Effector memory CD8-positive, alpha-beta T cell (primary cell): Measurements from ENCODE around the gene STT3B.

ENCODE experiments used
- ATAC-seq: fragments of 150-1000 bp; cut with Tn5 transposase; replicated peaks from 2 replicates; pipeline ENCODE4 v1.10.0; 2021; ENCODE audit warnings: mild to moderate bottlenecking, moderate library complexity
- DNase-seq, 3 experiments: peaks; one replicate each; pipeline ENCODE4 v3.0.0; 2021
- H3K27ac Mint-ChIP-seq, 2 donors: one replicate each; pipeline ENCODE4 v1.8.0; 2022; ENCODE audit warnings: mild to moderate bottlenecking in 2 of 2, mixed read lengths in 2 of 2, moderate library complexity in 2 of 2
- H3K27me3 Mint-ChIP-seq, 2 donors: one replicate each; pipeline ENCODE4 v1.8.0; 2022; ENCODE audit warnings: mixed read lengths in 2 of 2
- H3K36me3 Mint-ChIP-seq: one replicate; pipeline ENCODE4 v1.8.0; 2022; ENCODE audit warnings: mild to moderate bottlenecking, moderate library complexity, mixed read lengths; ENCODE audit not compliant: insufficient read depth
- H3K4me1 Mint-ChIP-seq, 2 donors: one replicate each; pipeline ENCODE4 v1.8.0; 2022; ENCODE audit warnings: low read depth in 2 of 2, mixed read lengths in 2 of 2
- H3K4me3 Mint-ChIP-seq, 2 donors: one replicate each; pipeline ENCODE4 v1.8.0; 2022; ENCODE audit warnings: mild to moderate bottlenecking in 2 of 2, mixed read lengths in 2 of 2, moderate library complexity in 2 of 2
- H3K9me3 Mint-ChIP-seq, 2 donors: one replicate each; pipeline ENCODE4 v1.8.0; 2022; ENCODE audit warnings: mixed read lengths in 2 of 2

STT3B gene

DNA sequence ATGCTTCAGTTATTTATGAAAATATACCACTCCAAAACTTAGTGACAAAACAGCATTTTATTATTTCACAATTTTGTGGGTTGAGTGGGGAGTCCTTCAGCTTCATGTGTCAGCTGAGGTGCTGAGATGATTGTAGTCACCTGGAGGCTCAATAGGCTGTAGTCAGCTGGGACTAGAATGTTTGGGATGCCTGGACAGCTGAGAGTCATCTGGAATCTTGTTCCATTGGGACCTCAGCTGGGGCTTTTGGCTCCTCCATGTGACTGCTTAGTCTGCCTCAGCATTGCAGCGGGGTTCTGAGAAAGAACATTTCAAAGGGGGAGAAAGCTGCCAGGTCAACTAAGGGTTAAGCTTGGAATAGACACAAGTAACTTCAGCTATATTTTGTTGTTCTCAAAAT lies 13.4 kb downstream of the STT3B start:
- H3K27me3 Mint-ChIP-seq = no peaks in the 10 kb centered on the region
- peak overlapping the region; percentile 20 to 31 for H3K4me3 Mint-ChIP-seq
- peak overlapping the region in 1 of 2 donors; percentile 19 for H3K27ac Mint-ChIP-seq
- H3K4me1 Mint-ChIP-seq = peaks cover 57 to 77% of the 10 kb centered on the region in 2 donors
- no peak for ATAC-seq
- no peak for DNase-seq
- no peaks in the 10 kb centered on the region for H3K9me3 Mint-ChIP-seq
- H3K36me3 Mint-ChIP-seq = peaks cover 11% of the 10 kb centered on the region

DNA sequence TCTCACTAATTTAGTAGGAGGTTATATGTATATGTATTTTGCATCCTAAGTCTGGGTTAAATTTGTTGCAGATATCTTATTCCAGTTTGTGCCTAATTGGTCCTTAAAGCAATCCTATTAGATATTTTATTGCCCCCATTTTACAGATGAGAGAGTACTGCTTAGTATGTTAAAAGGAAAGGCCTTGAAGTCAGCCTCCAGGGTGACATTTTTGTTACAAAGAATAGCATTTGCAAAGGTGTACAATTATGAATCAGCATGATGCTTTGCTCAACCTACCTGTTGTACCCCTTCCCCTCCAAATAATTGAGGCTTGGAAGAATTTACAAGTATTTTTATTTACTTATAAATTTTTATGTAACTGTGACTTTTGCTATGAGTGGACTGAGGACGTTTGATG lies 14.0 kb downstream of the STT3B start:
- Mint-ChIP-seq H3K36me3 (peaks cover 9% of the 10 kb centered on the region), H3K4me1 (peaks cover 59 to 80% of the 10 kb centered on the region in 2 donors), H3K9me3 (no peaks in the 10 kb centered on the region), H3K27me3 (no peaks in the 10 kb centered on the region), H3K4me3 (no peak overlapping the region), H3K27ac (no peak overlapping the region)
- DNase-seq = no peak
- ATAC-seq = no peak

DNA sequence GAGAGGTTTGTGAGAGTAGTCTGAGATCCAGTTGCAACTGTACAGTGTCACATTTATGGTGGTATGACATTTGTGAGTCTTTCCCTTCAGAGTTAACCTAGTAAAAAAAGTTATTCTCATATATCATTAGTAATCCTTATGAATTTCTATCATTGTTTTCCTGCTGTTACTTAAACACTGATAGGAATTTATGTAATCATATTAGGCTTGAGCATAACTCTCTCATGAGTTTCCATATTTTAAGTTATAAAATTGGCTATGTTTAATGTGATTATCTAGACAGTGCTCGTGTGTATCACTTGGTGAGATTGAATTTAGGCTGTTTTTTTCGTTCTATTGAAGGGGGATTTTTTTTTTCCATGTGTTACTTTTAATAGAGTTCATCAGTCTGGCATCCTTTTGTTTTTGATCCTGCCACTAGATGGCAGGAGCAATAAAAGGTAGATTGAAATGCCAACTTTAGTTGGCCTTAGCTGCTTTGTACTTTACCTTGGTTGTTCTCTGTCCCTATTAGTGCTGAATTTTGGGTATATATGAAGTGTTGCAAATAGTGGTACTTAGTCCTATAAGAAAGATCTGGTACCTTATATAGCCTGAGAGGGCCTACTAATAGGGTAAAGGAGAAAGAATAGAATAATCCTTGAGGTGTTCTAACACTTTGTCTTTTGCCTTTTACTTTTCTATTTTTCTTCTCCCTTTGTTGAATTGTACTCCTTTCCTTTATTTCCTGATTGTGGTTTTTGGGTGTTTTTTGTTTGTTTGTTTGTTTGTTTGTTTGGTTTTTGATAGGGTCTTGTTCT lies 17.9 kb downstream of the STT3B start:
- H3K27ac Mint-ChIP-seq = peak overlapping the region in 1 of 2 donors; percentile 23
- peaks cover 3% of the 10 kb centered on the region for H3K36me3 Mint-ChIP-seq
- H3K4me3 Mint-ChIP-seq = no peak overlapping the region
- DNase-seq = peak in 2 of 3 experiments; percentile 23 to 27
- no peaks in the 10 kb centered on the region for H3K9me3 Mint-ChIP-seq
- peak; percentile 83 for ATAC-seq
- peaks cover 52 to 67% of the 10 kb centered on the region in 2 donors for H3K4me1 Mint-ChIP-seq
- H3K27me3 Mint-ChIP-seq = no peaks in the 10 kb centered on the region

DNA sequence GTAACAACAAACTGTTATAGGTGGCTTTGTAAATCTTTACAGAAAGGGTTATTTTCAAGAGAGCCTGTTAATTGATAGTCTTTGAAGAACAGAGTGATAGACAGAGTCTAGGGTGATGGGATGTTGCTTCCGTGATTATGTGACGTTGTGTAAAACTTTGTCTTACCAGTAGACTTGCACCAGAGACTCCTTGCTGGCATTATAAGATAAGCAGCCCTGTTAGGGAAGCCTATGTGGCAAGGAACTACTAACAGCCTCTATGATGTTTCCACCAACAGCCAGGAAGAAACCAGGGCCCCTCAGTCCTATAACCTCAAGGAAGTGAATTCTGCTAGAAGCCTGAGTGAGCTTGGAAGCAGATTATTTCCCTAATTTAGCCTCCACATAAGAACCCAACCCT lies 18.9 kb downstream of the STT3B start:
- H3K27ac Mint-ChIP-seq = no peak overlapping the region
- ATAC-seq (no peak), DNase-seq (no peak)
- H3K4me3 Mint-ChIP-seq = no peak overlapping the region
- H3K4me1 Mint-ChIP-seq = peaks cover 52 to 68% of the 10 kb centered on the region in 2 donors
- no peaks in the 10 kb centered on the region for H3K9me3 Mint-ChIP-seq
- peaks cover 3% of the 10 kb centered on the region for H3K36me3 Mint-ChIP-seq
- H3K27me3 Mint-ChIP-seq = no peaks in the 10 kb centered on the region

- Mint-ChIP-seq H3K27me3 (no peaks in the 10 kb centered on the region), H3K4me3 (no peak overlapping the region), H3K9me3 (no peaks in the 10 kb centered on the region), H3K27ac (no peak overlapping the region), H3K4me1 (peaks cover 55 to 70% of the 10 kb centered on the region in 2 donors), H3K36me3 (peaks cover 3% of the 10 kb centered on the region)
- DNase-seq (no peak), ATAC-seq (no peak)
These were observed 19.4 kb downstream of the STT3B start for GRCh38 chr3:31552103-31552502.

DNA sequence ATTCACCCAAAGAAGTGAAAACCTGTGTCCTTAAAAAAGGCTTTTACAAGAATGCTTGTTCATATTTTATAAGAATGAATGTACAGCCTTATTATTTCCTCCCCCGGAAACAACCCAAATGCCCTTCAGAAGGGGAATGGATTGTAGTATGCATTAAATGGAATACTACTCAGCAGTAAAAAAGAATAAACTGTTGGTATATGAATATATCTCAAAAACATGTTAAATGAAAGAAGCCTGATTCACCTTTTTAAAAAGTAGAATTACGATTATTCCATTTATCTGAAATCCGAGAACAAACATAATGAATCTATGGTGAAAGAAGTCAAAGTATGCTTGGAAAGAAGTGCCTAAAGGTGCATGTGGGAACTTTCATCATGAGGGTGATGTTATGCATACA lies 20.5 kb downstream of the STT3B start:
- H3K27ac Mint-ChIP-seq = peak overlapping the region in 1 of 2 donors; percentile 9
- ATAC-seq = no peak
- peaks cover 3% of the 10 kb centered on the region for H3K36me3 Mint-ChIP-seq
- H3K9me3 Mint-ChIP-seq = no peaks in the 10 kb centered on the region
- peaks cover 55 to 68% of the 10 kb centered on the region in 2 donors for H3K4me1 Mint-ChIP-seq
- DNase-seq = no peak
- no peaks in the 10 kb centered on the region for H3K27me3 Mint-ChIP-seq
- H3K4me3 Mint-ChIP-seq = no peak overlapping the region

- no peak for DNase-seq
- ATAC-seq = no peak
- Mint-ChIP-seq H3K27me3 (no peaks in the 10 kb centered on the region), H3K4me3 (peak overlapping the region in 1 of 2 donors; percentile 6), H3K9me3 (peaks cover 0 to 8% of the 10 kb centered on the region in 2 donors), H3K36me3 (peaks cover 4% of the 10 kb centered on the region), H3K27ac (peak overlapping the region in 1 of 2 donors; percentile 19), H3K4me1 (peaks cover 61 to 78% of the 10 kb centered on the region in 2 donors)
These were observed 22.5 kb downstream of the STT3B start for GRCh38 chr3:31555204-31555603.

- Mint-ChIP-seq H3K4me3 (peak overlapping the region; percentile 17 to 68), H3K36me3 (peaks cover 7% of the 10 kb centered on the region), H3K4me1 (peaks cover 55 to 83% of the 10 kb centered on the region in 2 donors), H3K27me3 (no peaks in the 10 kb centered on the region), H3K27ac (peak overlapping the region in 1 of 2 donors; percentile 81), H3K9me3 (peaks cover 2 to 8% of the 10 kb centered on the region in 2 donors)
- ATAC-seq (no peak), DNase-seq (no peak)
These were observed 27.3 kb downstream of the STT3B start for GRCh38 chr3:31559872-31560534.

DNA sequence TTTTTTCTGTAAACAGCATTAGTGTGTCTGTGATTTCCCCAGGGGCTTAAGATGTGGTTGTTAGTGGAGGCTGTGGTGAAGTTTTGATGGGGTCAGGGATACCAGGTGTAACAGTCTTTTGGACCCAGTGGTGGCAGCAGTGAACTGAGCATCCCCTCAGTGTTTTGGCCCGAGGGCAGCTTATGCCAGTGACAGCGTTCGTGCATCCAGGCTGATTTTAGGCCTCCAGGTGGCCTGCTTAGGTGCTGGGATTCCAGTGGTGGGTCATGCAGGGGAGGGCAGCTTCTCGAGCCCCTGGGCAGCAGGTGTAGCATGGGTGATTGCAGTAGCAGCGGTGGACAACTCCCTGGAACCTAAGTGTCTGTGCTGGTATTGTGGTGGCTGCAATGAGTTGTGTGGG lies 29.2 kb downstream of the STT3B start:
- Mint-ChIP-seq H3K27me3 (no peaks in the 10 kb centered on the region), H3K4me1 (peaks cover 58 to 81% of the 10 kb centered on the region in 2 donors), H3K9me3 (peaks cover 2 to 8% of the 10 kb centered on the region in 2 donors), H3K36me3 (peaks cover 7% of the 10 kb centered on the region), H3K4me3 (peak overlapping the region; percentile 38 to 67), H3K27ac (peak overlapping the region in 1 of 2 donors; percentile 63)
- peak; percentile 22 for ATAC-seq
- no peak for DNase-seq

GRCh38 chr3:31562525-31562924 lies 29.8 kb downstream of the STT3B start:
- peak; percentile 62 for ATAC-seq
- DNase-seq = peak in 2 of 3 experiments; percentile 7 to 11
- Mint-ChIP-seq H3K36me3 (peaks cover 7% of the 10 kb centered on the region), H3K9me3 (peaks cover 2 to 8% of the 10 kb centered on the region in 2 donors), H3K4me1 (peaks cover 57 to 81% of the 10 kb centered on the region in 2 donors), H3K27me3 (no peaks in the 10 kb centered on the region), H3K4me3 (peak overlapping the region; percentile 38 to 67), H3K27ac (peak overlapping the region in 1 of 2 donors; percentile 63)

DNA sequence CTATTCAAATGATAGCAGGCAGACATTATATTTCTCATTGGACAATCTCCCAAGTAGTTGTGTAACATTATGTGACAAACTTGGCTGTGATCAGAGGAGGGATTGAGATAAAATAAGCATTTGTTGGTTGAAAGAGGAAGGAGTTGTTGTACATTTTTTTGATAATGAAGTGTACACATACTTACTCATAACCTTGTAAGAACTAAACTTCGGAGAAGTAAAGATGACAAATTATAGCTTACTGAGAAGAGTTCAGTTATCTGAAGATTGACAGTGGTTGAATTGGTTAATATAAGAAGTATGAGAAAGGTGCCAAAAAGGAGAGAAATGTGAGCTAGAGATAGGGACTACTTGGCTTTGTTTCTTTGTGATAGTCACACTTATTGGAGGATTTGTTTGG lies 32.6 kb downstream of the STT3B start:
- ATAC-seq (no peak), DNase-seq (no peak)
- peak overlapping the region in 1 of 2 donors; percentile 16 for H3K4me3 Mint-ChIP-seq
- H3K36me3 Mint-ChIP-seq = peaks cover 3% of the 10 kb centered on the region
- peaks cover 0 to 2% of the 10 kb centered on the region in 2 donors for H3K9me3 Mint-ChIP-seq
- H3K27me3 Mint-ChIP-seq = no peaks in the 10 kb centered on the region
- H3K4me1 Mint-ChIP-seq = peaks cover 52 to 76% of the 10 kb centered on the region in 2 donors
- no peak overlapping the region for H3K27ac Mint-ChIP-seq

DNA sequence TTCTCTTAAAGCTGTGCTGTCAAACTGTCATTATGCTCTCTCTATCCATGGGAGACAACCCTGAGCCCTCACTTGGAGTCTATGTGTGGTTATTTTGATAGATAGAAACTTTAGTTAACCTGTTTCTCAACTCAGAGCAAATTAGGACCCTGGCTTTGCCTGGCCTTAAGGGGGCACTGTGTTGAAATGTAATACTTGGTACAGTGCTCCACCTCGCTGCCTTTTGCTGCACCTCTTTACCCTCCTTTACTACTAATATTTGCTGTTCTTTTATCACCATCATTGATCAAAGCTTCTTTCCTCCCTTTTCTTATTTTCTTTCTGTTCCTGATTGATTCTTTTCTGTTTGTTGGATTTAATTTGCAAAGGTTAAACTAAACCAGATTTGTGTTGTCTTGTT lies 34.3 kb downstream of the STT3B start:
- Mint-ChIP-seq H3K27me3 (no peaks in the 10 kb centered on the region), H3K36me3 (peaks cover 5% of the 10 kb centered on the region), H3K4me3 (peak overlapping the region in 1 of 2 donors; percentile 50), H3K27ac (peak overlapping the region in 1 of 2 donors; percentile 4), H3K9me3 (no peaks in the 10 kb centered on the region), H3K4me1 (peaks cover 54 to 77% of the 10 kb centered on the region in 2 donors)
- peak in 1 of 3 experiments; percentile 18 for DNase-seq
- peak; percentile 82 for ATAC-seq

GRCh38 chr3:31568649-31569048 lies 35.9 kb downstream of the STT3B start:
- DNase-seq (no peak), ATAC-seq (no peak)
- H3K4me1 Mint-ChIP-seq = peaks cover 43 to 64% of the 10 kb centered on the region in 2 donors
- no peak overlapping the region for H3K4me3 Mint-ChIP-seq
- H3K27me3 Mint-ChIP-seq = no peaks in the 10 kb centered on the region
- H3K27ac Mint-ChIP-seq = peak overlapping the region in 1 of 2 donors; percentile 54
- H3K36me3 Mint-ChIP-seq = peaks cover 5% of the 10 kb centered on the region
- no peaks in the 10 kb centered on the region for H3K9me3 Mint-ChIP-seq
